DND-41 (cell line): ENCODE measurements around the gene PTPDC1.

Experiments
- ATAC-seq: fragments of 200-7000 bp; cut with Tn5 transposase; 3 replicates; pipeline ENCODE4 v1.9.1; 2021; ENCODE audit warnings: low read depth; ENCODE audit not compliant: insufficient read depth
- DNase-seq: peaks from one replicate; pipeline ENCODE4 v3.0.0-alpha.2; 2020
- H2AFZ ChIP-seq: 2 replicates; pipeline ENCODE4 v1.6.0; 2012; ENCODE audit warnings: low read depth, low read length
- H3K27ac ChIP-seq: 2 replicates; pipeline ENCODE4 v1.5.1; 2012; ENCODE audit warnings: low read length, inconsistent platforms
- H3K27me3 ChIP-seq: fragments of 200-600 bp; sonication (generic); 2 replicates; pipeline ENCODE4 v1.6.0; 2012; ENCODE audit warnings: low read length, mild to moderate bottlenecking, inconsistent platforms; ENCODE audit not compliant: insufficient read depth, poor library complexity
- H3K36me3 ChIP-seq: 2 replicates; pipeline ENCODE4 v1.5.1; 2012; ENCODE audit warnings: low read length, inconsistent platforms; ENCODE audit not compliant: insufficient read depth
- H3K4me1 ChIP-seq: 2 replicates; pipeline ENCODE4 v1.5.1; 2012; ENCODE audit warnings: mild to moderate bottlenecking, low read length; ENCODE audit not compliant: insufficient read depth
- H3K4me2 ChIP-seq: 2 replicates; pipeline ENCODE4 v1.6.0; 2012; ENCODE audit warnings: mild to moderate bottlenecking, moderate library complexity, low read length, inconsistent platforms; ENCODE audit not compliant: insufficient read depth
- H3K4me3 ChIP-seq, 2 experiments: fragments of 200-600 bp in 1 of 2; shearing (Covaris generic) in 1 of 2; 2 replicates each; pipeline ENCODE4 v1.5.1; 2012 to 2016; ENCODE audit warnings: inconsistent platforms in 2 of 2, low read length in 2 of 2, mild to moderate bottlenecking in 2 of 2, low read depth in 1 of 2, moderate library complexity in 1 of 2
- H3K79me2 ChIP-seq: 2 replicates; pipeline ENCODE4 v1.6.0; 2012; ENCODE audit warnings: low read length, inconsistent platforms; ENCODE audit not compliant: insufficient read depth
- H3K9ac ChIP-seq: 2 replicates; pipeline ENCODE4 v1.6.0; 2012; ENCODE audit warnings: low read depth, mild to moderate bottlenecking, inconsistent platforms, low read length, moderate library complexity
- H3K9me3 ChIP-seq: 2 replicates; pipeline ENCODE4 v1.5.1; 2012; ENCODE audit warnings: low read length, moderate library complexity, mild to moderate bottlenecking, inconsistent platforms; ENCODE audit not compliant: insufficient read depth, severe bottlenecking
- H4K20me1 ChIP-seq: 2 replicates; pipeline ENCODE4 v1.6.0; 2012; ENCODE audit warnings: low read length; ENCODE audit not compliant: insufficient read depth
- CTCF ChIP-seq: IDR thresholded peaks from 2 replicates; pipeline ENCODE4 v1.5.1; 2012; ENCODE audit warnings: borderline replicate concordance, low read length, moderate library complexity, mild to moderate bottlenecking; ENCODE audit not compliant: poor library complexity, severe bottlenecking; ENCODE audit errors: extremely low read depth
- EZH2 ChIP-seq: IDR thresholded peaks from 3 replicates; pipeline ENCODE4 v1.6.1; 2012; ENCODE audit warnings: borderline replicate concordance, low read depth, mild to moderate bottlenecking, moderate library complexity, low read length, inconsistent platforms; ENCODE audit not compliant: severe bottlenecking

The PTPDC1 gene

GRCh38 chr9:94042516-94043360 lies 41.5 kb upstream of the PTPDC1 start:
- Histone ChIP-seq H3K36me3 (no peaks in the 10 kb centered on the region), H3K9me3 (no peaks in the 10 kb centered on the region), H3K79me2 (0 out of 2 replicates have a peak, but pooled peaks cover 2% of the 10 kb centered on the region), H4K20me1 (no peaks in the 10 kb centered on the region), H3K4me1 (no peaks in the 10 kb centered on the region), H3K27me3 (no peaks in the 10 kb centered on the region), H2AFZ (no peak overlapping the region), H3K4me3 (no peak overlapping the region), H3K9ac (no peak overlapping the region), H3K4me2 (no peak overlapping the region), H3K27ac (no peak overlapping the region)
- no peak for DNase-seq
- TF ChIP-seq CTCF (no peak), EZH2 (no peak)
- ATAC-seq, result no peak

- no peak for DNase-seq
- H3K36me3 ChIP-seq, result no peaks in the 10 kb centered on the region; the same call in 1 of the 2 replicates
- TF ChIP-seq CTCF, result no peak
- TF ChIP-seq EZH2, result no peak
These were observed 29.5 kb upstream of the PTPDC1 start for GRCh38 chr9:94054716-94055115.

GRCh38 chr9:94056442-94056974 lies 27.8 kb upstream of the PTPDC1 start:
- TF ChIP-seq CTCF, result no peak
- TF ChIP-seq EZH2, result no peak
- H3K27ac ChIP-seq, result no peak overlapping the region
- no peaks in the 10 kb centered on the region for H3K9me3 ChIP-seq
- H3K4me1 ChIP-seq, result no peaks in the 10 kb centered on the region
- no peaks in the 10 kb centered on the region for H4K20me1 ChIP-seq
- no peak overlapping the region for H2AFZ ChIP-seq
- peaks cover 2% of the 10 kb centered on the region; the same call in 1 of the 2 replicates for H3K79me2 ChIP-seq
- H3K36me3 ChIP-seq, result no peaks in the 10 kb centered on the region; the same call in 1 of the 2 replicates
- no peaks in the 10 kb centered on the region for H3K27me3 ChIP-seq
- H3K4me3 ChIP-seq, result no peak overlapping the region
- DNase-seq (no peak), ATAC-seq (no peak)
- H3K9ac ChIP-seq, result no peak overlapping the region
- no peak overlapping the region for H3K4me2 ChIP-seq

More at GRCh38 chr9:94054716-94055115, 29.5 kb upstream of the PTPDC1 start:
- ATAC-seq, result no peak
- H3K9me3 ChIP-seq, result peaks cover 4% of the 10 kb centered on the region
- H3K27ac ChIP-seq, result no peak overlapping the region
- no peaks in the 10 kb centered on the region for H4K20me1 ChIP-seq
- H3K4me2 ChIP-seq, result no peak overlapping the region
- H3K27me3 ChIP-seq, result no peaks in the 10 kb centered on the region
- no peak overlapping the region for H3K9ac ChIP-seq
- no peak overlapping the region for H3K4me3 ChIP-seq
- H2AFZ ChIP-seq, result no peak overlapping the region
- no peaks in the 10 kb centered on the region for H3K4me1 ChIP-seq
- H3K79me2 ChIP-seq, result peaks cover 2% of the 10 kb centered on the region; the same call in 1 of the 2 replicates
